Endothelial cell of umbilical vein (primary cell): ENCODE results near the gene WDR26. TPM values are rescaled to one million over a fixed set of nuclear protein-coding genes. Genes with fewer than 3 reads are reported as not detected.

Experiments used
- BruUV-seq: library from RNA; stranded (reverse); fragments of 400-500 nt; replicated peaks from 2 replicates; lab custom pipeline; 2021; lab: Mats Ljungman, UMichigan
- CTCF ChIA-PET: fragments of 300-600, 350-600 bp; sonication (Branson Sonifier 250); formaldehyde crosslinking; loops from one replicate; lab custom pipeline; 2021; ENCODE audit warnings: antibody characterized with exemption, inconsistent platforms; lab: Charles Lee
- POLR2A ChIA-PET: fragments of 300-600, 350-600 bp; sonication (Branson Sonifier 250); formaldehyde crosslinking; loops from one replicate; lab custom pipeline; 2021; ENCODE audit warnings: antibody characterized with exemption, inconsistent platforms; lab: Charles Lee
- DNase-seq: peaks from one replicate; pipeline ENCODE4 v3.0.0-alpha.2; 2011; ENCODE audit warnings: low read depth, low spot score
- FAIRE-seq: peaks from 2 replicates; lab custom pipeline; 2011; peaks lifted over from hg19 to GRCh38; lab: Jason Lieb, UNC
- H2AFZ ChIP-seq: 2 replicates; pipeline ENCODE4 v1.6.0; 2012; ENCODE audit warnings: low read depth, low read length, control low read depth, inconsistent platforms
- H3K27ac ChIP-seq: 2 replicates; pipeline ENCODE4 v1.5.1; 2011; ENCODE audit warnings: low read depth, mild to moderate bottlenecking, control low read depth, low read length, moderate library complexity; ENCODE audit not compliant: insufficient read depth
- H3K27me3 ChIP-seq, 2 experiments: 2 replicates each; pipeline versions ENCODE4 v1.6.0 to v1.6.1; 2011; ENCODE audit warnings: low read length in 2 of 2, mixed read lengths in 1 of 2; ENCODE audit not compliant: control insufficient read depth in 2 of 2, insufficient read depth in 2 of 2
- H3K36me3 ChIP-seq, 2 experiments: 2 replicates in 1 of 2; 3 replicates in 1 of 2; pipeline ENCODE4 v1.5.1; 2011; ENCODE audit warnings: low read length in 2 of 2, mild to moderate bottlenecking in 1 of 2, moderate library complexity in 1 of 2; ENCODE audit not compliant: control insufficient read depth in 2 of 2, insufficient read depth in 2 of 2; ENCODE audit errors: extremely low read depth in 1 of 2
- H3K4me1 ChIP-seq: 3 replicates; pipeline ENCODE4 v1.5.1; 2011; ENCODE audit warnings: mild to moderate bottlenecking, low read length; ENCODE audit not compliant: control insufficient read depth, insufficient read depth; ENCODE audit errors: extremely low read depth
- H3K4me2 ChIP-seq: 2 replicates; pipeline ENCODE4 v1.6.1; 2011; ENCODE audit warnings: low read length, control low read depth, mixed read lengths; ENCODE audit not compliant: insufficient read depth
- H3K4me3 ChIP-seq, 3 experiments: fragments of 200-600 bp in 1 of 3; sonication (generic), shearing (Covaris generic) in 1 of 3; replicated peaks in 1 of 3; 2 replicates each; pipeline ENCODE4 v1.5.1; 2011 to 2016; ENCODE audit warnings: control low read depth in 3 of 3, low read length in 3 of 3, mild to moderate bottlenecking in 2 of 3, inconsistent platforms in 1 of 3, low read depth in 1 of 3, moderate library complexity in 1 of 3; ENCODE audit not compliant: insufficient read depth in 1 of 3
- H3K79me2 ChIP-seq: 2 replicates; pipeline ENCODE4 v1.6.0; 2012; ENCODE audit warnings: low read length, inconsistent platforms; ENCODE audit not compliant: control insufficient read depth, insufficient read depth
- H3K9ac ChIP-seq: replicated peaks from 2 replicates; pipeline ENCODE3; 2011; ENCODE audit warnings: low read length, control low read depth; ENCODE audit not compliant: insufficient read depth; ENCODE audit errors: extremely low read depth
- H3K9me1 ChIP-seq: replicated peaks from 3 replicates; pipeline ENCODE4 v1.6.0; 2011; ENCODE audit warnings: mild to moderate bottlenecking, low read length; ENCODE audit not compliant: control insufficient read depth, insufficient read depth; ENCODE audit errors: extremely low read depth
- H3K9me3 ChIP-seq: replicated peaks from 2 replicates; pipeline ENCODE4 v1.5.1; 2012; ENCODE audit warnings: low read length, inconsistent platforms; ENCODE audit not compliant: control insufficient read depth, insufficient read depth
- H4K20me1 ChIP-seq: replicated peaks from 2 replicates; pipeline ENCODE3; 2011; ENCODE audit warnings: mild to moderate bottlenecking, low read length; ENCODE audit not compliant: control insufficient read depth, insufficient read depth; ENCODE audit errors: extremely low read depth
- EZH2 ChIP-seq: IDR thresholded peaks from 2 replicates; pipeline ENCODE4 v1.6.1; 2012; ENCODE audit warnings: borderline replicate concordance, low read depth, mild to moderate bottlenecking, moderate library complexity, low read length, inconsistent platforms; ENCODE audit not compliant: severe bottlenecking
- FOS ChIP-seq: IDR thresholded peaks from 2 replicates; pipeline ENCODE4 v1.6.1; 2011; ENCODE audit warnings: mild to moderate bottlenecking, low read length, moderate library complexity, borderline replicate concordance; ENCODE audit not compliant: insufficient read depth
- GATA2 ChIP-seq: IDR thresholded peaks from 2 replicates; pipeline ENCODE4 v1.7.0; 2011; ENCODE audit warnings: low read depth, mild to moderate bottlenecking, moderate library complexity, mixed read lengths, low read length; ENCODE audit not compliant: insufficient read length, insufficient read depth
- JUN ChIP-seq: IDR thresholded peaks from 2 replicates; pipeline ENCODE4 v1.6.1; 2011; ENCODE audit warnings: borderline replicate concordance, low read depth; ENCODE audit not compliant: insufficient read length, insufficient read depth
- MYC ChIP-seq: IDR thresholded peaks from one replicate; pipeline ENCODE4 v1.6.1; 2011; ENCODE audit warnings: mild to moderate bottlenecking, low read depth, low read length
- POLR2A ChIP-seq: IDR thresholded peaks from 2 replicates; pipeline ENCODE4 v1.6.1; 2012; ENCODE audit warnings: low read depth, mild to moderate bottlenecking, control low read depth, low read length
- POLR2AphosphoS5 ChIP-seq: IDR thresholded peaks from 2 replicates; pipeline ENCODE4 v1.6.1; 2012; ENCODE audit warnings: low read depth, mild to moderate bottlenecking, control low read depth, low read length, moderate library complexity; ENCODE audit not compliant: insufficient read depth
- dilution Hi-C: fragments of 300-500 bp; cut with MboI; formaldehyde crosslinking; loops from one replicate; pipeline ENCODE4 v1.15.0; 2019; ENCODE audit warnings: low sequenced_read_pairs; ENCODE audit not compliant: extremely low pct_ligation_motif_present
- intact Hi-C: fragments of 100-400 bp; cut with micrococcal nuclease; formaldehyde crosslinking; loops from one replicate; pipeline ENCODE4 v1.10.0; 2022
- polyA plus RNA-seq, 4 experiments: library from polyadenylated mRNA; depleted of rRNA in 3 of 4; stranded (reverse) in 3 of 4; unstranded in 1 of 4; fragments of >200 nt; gene quantifications; 2 replicates each; pipeline versions ENCODE4 v1.2.1 to v1.2.3, GENCODE V29; 2011 to 2012; ENCODE audit warnings: missing spikeins in 1 of 4
- total RNA-seq: library from RNA; stranded (reverse); gene quantifications from 2 replicates; pipeline ENCODE4 v1.2.3, GENCODE V29; 2021
- TF ChIP-seq, protein P1 (sequence below), 2 donors: IDR thresholded peaks; 1 replicate in 1 of 2; 2 replicates in 1 of 2; pipeline ENCODE4 v1.5.1; 2011; ENCODE audit warnings: low read length in 2 of 2, mild to moderate bottlenecking in 2 of 2, moderate library complexity in 2 of 2, control low read depth in 1 of 2, inconsistent platforms in 1 of 2, low read depth in 1 of 2; ENCODE audit not compliant: insufficient read depth in 1 of 2; ENCODE audit errors: extremely low read depth in 1 of 2
- TF ChIP-seq, protein P2 (sequence below): IDR thresholded peaks from 2 replicates; pipeline ENCODE4 v1.6.1; 2011; ENCODE audit not compliant: insufficient read depth, insufficient read length

Gene WDR26
- total and polyA plus RNA-seq, 2 donors (not counting 3 experiments of a cell fraction or from before 2014, with no cell fraction given): 26.7 to 92.4 TPM

DNA sequence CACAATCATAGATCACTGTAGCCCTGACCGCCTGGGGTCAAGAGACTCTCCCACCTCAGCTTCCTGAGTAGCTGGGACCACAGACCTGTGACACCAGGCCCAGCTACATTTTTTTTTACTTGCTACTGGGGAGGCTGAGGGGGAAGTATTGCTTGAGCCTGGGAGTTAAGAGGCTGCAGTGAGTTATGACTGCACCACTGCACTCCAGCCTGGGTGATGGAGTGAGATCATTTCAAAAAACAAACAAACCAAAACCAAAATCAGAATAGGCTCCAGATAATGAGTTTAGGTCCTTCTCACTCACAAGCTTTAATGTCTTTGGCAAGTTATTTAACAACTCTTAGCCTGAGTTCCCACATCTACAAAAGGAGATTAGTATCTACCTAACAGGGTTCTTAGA lies 22.8 kb downstream of the WDR26 start:
- intact Hi-C loops: no loop called here
- Histone ChIP-seq H3K9ac (no peak overlapping the region), H3K79me2 (peaks cover 2% of the 10 kb centered on the region), H2AFZ (no peak overlapping the region), H3K9me3 (no peaks in the 10 kb centered on the region), H3K4me1 (no peaks in the 10 kb centered on the region), H4K20me1 (no peaks in the 10 kb centered on the region), H3K36me3 (peaks cover 14 to 18% of the 10 kb centered on the region in 2 experiments), H3K27ac (no peak overlapping the region), H3K4me2 (no peak overlapping the region), H3K4me3 (no peak overlapping the region), H3K27me3 (no peaks in the 10 kb centered on the region), H3K9me1 (no peaks in the 10 kb centered on the region)
- ChIA-PET CTCF (interaction anchor here (0.7 to 1.8 kb wide), 3 partner anchors 40 to 511 kb away, joined by 3 to 11 read pairs (median 3); no protein-coding TSS in a partner anchor), POLR2A (interaction anchor here (0.5 kb wide), 1 partner anchor 1752 kb away, joined by 7 read pairs; no protein-coding TSS in a partner anchor)
- no TSS peak for BruUV-seq
- no peak for TF ChIP-seq JUN
- FAIRE-seq (no peak), DNase-seq (no peak)
- dilution Hi-C loops: no loop called here

DNA sequence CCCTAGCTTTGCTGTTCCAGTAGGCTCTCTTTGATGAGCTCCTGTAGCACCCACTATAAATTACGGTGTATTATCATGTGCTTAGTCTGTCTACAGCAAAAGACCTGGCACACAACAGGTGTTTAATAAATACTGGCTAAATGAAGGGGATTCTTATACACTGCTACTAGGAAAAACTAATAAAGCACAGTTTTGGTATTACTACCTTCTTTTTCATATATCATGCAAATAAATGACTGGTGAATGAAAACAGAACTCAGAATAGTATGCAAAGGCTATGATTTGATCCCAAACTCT lies 26.4 kb downstream of the WDR26 start:
- no peak overlapping the region for H3K9ac ChIP-seq
- TF ChIP-seq GATA2 (no peak), MYC (no peak), EZH2 (no peak), JUN (no peak), POLR2A (no peak), POLR2AphosphoS5 (no peak), FOS (no peak)
- TF ChIP-seq, protein P1, sequence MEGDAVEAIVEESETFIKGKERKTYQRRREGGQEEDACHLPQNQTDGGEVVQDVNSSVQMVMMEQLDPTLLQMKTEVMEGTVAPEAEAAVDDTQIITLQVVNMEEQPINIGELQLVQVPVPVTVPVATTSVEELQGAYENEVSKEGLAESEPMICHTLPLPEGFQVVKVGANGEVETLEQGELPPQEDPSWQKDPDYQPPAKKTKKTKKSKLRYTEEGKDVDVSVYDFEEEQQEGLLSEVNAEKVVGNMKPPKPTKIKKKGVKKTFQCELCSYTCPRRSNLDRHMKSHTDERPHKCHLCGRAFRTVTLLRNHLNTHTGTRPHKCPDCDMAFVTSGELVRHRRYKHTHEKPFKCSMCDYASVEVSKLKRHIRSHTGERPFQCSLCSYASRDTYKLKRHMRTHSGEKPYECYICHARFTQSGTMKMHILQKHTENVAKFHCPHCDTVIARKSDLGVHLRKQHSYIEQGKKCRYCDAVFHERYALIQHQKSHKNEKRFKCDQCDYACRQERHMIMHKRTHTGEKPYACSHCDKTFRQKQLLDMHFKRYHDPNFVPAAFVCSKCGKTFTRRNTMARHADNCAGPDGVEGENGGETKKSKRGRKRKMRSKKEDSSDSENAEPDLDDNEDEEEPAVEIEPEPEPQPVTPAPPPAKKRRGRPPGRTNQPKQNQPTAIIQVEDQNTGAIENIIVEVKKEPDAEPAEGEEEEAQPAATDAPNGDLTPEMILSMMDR (IDR thresholded peaks at IDR 0.05; ENCODE audit: extremely low read depth in 1 of 2, insufficient read depth in 1 of 2, low read depth in 1 of 2, low read length in 2 of 2): no peak
- TF ChIP-seq, protein P2, sequence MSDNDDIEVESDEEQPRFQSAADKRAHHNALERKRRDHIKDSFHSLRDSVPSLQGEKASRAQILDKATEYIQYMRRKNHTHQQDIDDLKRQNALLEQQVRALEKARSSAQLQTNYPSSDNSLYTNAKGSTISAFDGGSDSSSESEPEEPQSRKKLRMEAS: no peak
- DNase-seq (no peak), FAIRE-seq (no peak)
- no peaks in the 10 kb centered on the region for H3K27me3 ChIP-seq
- ChIA-PET POLR2A (no interaction called here), CTCF (interaction anchor here (0.9 to 1.7 kb wide), 2 partner anchors 22 to 49 kb away, joined by 4 to 7 read pairs; no protein-coding TSS in a partner anchor)
- intact Hi-C loops: no loop called here
- H3K27ac ChIP-seq: no peak overlapping the region
- H3K9me3 ChIP-seq: no peaks in the 10 kb centered on the region
- H3K36me3 ChIP-seq: peaks cover 22 to 31% of the 10 kb centered on the region in 2 experiments
- dilution Hi-C loops: no loop called here
- H3K79me2 ChIP-seq: peaks cover 2% of the 10 kb centered on the region
- peaks cover 8% of the 10 kb centered on the region for H3K4me1 ChIP-seq
- H3K9me1 ChIP-seq: no peaks in the 10 kb centered on the region
- H2AFZ ChIP-seq: no peak overlapping the region
- BruUV-seq: no TSS peak
- H4K20me1 ChIP-seq: peaks cover 2% of the 10 kb centered on the region
- H3K4me2 ChIP-seq: no peak overlapping the region
- no peak overlapping the region for H3K4me3 ChIP-seq
